Measurements from ENCODE around the gene ACTN1.
A peak's percentile ranks its signal among the peaks of the same experiment; 100 is the strongest.

Gene ACTN1

DNA sequence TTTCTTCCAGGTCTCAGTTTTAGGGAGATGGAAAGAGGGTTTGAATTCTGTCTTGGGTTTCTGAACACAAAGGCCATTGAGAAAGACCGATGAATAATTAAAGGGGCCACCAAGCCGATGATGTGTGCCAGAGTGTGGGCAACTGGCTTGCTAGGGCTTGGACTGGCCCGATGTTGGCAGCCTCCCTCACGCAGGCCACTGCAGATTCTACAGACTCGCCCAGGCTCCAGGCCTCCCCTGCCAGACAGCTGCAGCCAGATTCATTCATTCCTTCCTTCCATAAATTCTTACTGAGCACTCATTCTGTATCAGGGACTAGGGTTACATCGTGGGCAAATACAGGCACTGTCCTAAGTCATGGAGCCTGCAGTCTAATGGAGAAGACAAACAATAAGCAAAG is 34.9 kb downstream of the ACTN1 start:
- peak; percentile 26; the same call in 1 of the 2 replicates for TF ChIP-seq GATA2 (IDR thresholded peaks at IDR 0.05; ENCODE audit: low read depth, low read length)
- no peak for TF ChIP-seq GATA3 (IDR thresholded peaks at IDR 0.05; ENCODE audit: low read depth, low read length)

DNA sequence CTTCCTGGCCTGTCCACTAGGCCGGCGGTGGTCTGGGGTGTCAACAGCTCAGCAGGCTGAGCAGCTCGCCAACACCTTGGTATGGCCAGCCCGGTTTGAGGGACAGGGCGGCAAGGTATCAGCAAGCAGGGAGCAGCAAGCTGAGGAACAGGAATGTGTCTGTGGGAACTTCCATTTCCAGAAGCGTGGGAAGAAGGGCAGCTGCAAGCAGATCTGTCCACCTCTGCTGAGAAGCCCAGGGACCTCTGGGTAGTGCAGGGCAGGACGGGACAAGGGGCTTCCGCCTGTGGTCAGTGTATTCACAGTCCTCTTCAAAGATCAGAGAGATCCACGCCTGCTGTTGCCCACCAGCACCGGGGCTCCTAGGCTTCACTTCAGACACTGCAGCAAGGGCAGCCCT is 36.0 kb downstream of the ACTN1 start:
- TF ChIP-seq GATA3 (IDR thresholded peaks at IDR 0.05; ENCODE audit: low read depth, low read length) (no peak), GATA2 (IDR thresholded peaks at IDR 0.05; ENCODE audit: low read depth, low read length) (no peak)

DNA sequence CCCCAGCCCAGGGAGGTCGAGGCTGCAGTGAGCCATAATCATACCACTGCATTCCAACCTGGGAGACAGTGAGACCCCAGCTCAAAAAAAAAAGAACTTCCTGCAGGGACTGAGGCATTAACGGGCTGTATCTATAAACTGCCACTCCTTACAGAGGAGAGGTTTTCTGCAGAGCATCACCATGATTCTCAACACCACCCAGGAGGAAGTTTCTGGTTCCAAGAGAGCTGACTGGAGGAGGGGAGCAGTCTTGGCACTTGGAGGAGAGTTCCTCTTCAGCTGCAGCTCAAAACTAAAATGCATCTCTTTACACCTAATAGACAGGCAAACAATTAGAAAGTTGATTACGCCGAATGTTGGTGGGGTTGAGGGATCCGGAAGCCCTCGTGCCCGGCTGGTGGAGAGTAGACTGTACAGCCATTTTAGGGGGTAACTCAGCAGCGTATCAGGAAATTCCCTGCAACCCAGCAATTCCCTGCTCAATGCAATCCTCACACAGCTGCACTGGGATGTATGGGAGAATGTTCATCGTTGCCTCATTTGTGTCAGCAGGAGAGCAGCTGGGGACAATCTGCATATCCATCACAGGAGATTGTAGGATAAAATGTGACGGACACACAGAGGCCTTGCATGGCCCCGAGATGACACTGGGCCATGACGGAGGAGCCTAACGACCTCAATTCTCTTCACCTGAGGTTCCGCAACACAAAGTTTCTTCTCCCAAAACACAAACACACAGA is 36.6 kb downstream of the ACTN1 start:
- TF ChIP-seq GATA3 (IDR thresholded peaks at IDR 0.05; ENCODE audit: low read depth, low read length) (no peak), GATA2 (IDR thresholded peaks at IDR 0.05; ENCODE audit: low read depth, low read length) (peak; percentile 69)

DNA sequence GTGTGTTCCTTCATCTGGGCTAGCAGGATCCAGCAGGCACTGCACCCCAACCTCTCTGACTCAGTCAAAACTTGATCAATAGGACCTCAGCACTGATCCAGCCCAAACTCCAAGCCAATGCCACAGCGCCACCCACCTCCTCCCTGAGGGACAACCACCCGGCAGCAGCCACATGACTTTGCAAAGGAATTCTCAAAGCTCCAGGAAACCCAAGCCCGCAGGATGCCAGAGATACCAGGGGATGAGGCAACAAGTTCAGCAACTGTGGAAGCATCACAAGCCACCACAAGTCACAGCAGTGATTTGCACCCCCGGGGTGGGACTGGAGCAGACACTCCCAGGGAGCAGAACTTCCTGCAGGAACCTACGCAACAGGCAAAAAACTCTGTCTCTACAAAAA is 37.3 kb downstream of the ACTN1 start:
- no peak for TF ChIP-seq GATA2 (IDR thresholded peaks at IDR 0.05; ENCODE audit: low read depth, low read length)
- TF ChIP-seq GATA3 (IDR thresholded peaks at IDR 0.05; ENCODE audit: low read depth, low read length) = no peak

DNA sequence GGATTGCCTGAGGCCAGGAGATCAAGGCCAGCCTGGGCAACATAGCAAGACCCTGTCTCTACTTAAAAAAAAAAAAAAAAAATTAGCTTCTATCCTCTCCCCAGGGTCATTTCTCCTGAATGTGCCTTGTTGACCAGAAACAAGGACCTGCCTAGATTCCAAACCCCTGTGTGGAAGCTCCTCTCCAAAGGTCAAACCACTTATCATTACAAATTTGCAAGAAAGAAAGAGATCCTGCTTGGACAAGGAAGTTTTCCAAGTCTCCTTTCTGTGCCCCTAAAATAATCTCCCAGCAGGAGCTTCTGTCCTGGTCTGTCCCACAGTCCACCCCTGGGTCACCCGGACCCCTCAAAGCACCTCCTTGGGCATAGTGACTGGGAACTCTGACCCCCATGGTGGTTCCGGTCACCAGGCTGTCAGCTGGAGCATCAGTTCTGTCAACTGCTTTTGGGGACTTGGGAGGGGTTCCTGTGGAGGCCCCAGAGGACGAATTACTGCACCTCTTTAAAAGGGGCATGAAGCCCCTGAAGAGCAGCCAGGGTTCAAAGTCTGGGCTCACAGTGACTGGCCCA is 38.4 kb downstream of the ACTN1 start:
- no peak for TF ChIP-seq GATA2 (IDR thresholded peaks at IDR 0.05; ENCODE audit: low read depth, low read length)
- TF ChIP-seq GATA3 (IDR thresholded peaks at IDR 0.05; ENCODE audit: low read depth, low read length) = no peak

DNA sequence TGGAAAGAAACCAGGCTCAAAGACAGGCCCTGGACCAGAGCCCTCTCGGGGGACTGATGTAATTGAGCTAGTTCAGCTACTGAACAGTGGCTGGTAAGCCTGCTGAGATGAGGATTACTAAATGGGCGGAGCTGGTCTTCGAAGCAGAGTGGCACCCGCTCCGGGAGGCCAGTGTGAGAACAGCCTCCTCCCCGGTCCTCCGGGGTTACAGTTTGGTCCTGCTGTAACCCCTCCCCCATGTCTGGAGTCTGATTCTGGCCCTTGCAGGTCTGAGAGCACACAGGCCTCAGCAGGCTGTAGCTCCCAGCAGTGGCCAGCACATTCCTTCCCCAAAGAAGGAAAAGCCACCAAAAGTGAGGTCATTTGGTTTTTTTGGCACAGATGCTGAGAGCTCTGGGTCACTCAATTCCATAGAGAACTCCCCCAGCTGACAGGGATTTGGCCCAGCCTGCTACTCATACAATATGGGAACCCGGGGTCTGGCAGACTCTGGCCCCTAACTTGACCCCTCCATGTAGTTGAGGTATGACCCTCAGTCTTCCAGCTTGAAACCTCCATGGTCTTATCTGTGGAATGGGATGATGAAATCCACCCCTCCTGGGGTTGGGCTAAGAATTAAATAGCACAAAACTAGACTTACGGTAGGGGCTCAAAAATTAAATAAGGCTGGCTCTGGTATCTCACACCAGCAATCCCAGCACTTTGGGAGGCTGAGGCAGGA is 39.0 kb downstream of the ACTN1 start:
- TF ChIP-seq GATA3 (IDR thresholded peaks at IDR 0.05; ENCODE audit: low read depth, low read length) (no peak), GATA2 (IDR thresholded peaks at IDR 0.05; ENCODE audit: low read depth, low read length) (no peak)

DNA sequence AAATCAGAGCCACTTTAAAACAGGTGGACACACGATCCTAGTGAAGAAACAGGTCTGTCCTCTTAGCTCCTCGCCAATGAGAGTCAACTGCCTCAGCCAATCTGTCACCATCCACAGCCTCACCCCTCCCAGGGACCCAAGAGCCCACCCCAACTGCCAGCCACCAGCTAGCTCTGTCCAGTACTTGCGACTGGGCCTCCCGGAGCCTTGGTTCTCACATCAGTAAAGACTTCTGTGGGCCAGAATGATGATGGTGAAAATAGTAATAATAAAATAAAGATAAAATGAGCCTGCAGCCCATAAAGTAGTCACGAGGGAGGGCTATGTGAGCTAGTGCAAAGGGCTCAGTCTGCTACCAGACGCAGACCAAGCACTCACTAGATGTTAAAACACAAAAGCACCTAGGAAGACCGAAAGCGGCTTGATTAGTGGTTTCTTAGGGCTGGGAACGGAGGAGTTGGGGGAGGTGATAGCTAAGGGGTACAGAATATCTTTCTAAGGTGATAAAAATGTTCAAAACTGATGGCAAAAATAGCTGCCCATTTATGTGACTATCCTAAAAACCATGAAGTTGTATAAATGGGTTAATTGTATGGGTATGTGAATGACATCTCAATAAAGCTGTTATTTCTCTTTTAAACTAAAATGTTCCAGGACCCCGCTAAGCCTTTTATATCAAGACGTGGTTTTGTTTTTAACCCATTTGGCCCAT is 39.8 kb downstream of the ACTN1 start:
- no peak for TF ChIP-seq GATA3 (IDR thresholded peaks at IDR 0.05; ENCODE audit: low read depth, low read length)
- TF ChIP-seq GATA2 (IDR thresholded peaks at IDR 0.05; ENCODE audit: low read depth, low read length) = no peak

DNA sequence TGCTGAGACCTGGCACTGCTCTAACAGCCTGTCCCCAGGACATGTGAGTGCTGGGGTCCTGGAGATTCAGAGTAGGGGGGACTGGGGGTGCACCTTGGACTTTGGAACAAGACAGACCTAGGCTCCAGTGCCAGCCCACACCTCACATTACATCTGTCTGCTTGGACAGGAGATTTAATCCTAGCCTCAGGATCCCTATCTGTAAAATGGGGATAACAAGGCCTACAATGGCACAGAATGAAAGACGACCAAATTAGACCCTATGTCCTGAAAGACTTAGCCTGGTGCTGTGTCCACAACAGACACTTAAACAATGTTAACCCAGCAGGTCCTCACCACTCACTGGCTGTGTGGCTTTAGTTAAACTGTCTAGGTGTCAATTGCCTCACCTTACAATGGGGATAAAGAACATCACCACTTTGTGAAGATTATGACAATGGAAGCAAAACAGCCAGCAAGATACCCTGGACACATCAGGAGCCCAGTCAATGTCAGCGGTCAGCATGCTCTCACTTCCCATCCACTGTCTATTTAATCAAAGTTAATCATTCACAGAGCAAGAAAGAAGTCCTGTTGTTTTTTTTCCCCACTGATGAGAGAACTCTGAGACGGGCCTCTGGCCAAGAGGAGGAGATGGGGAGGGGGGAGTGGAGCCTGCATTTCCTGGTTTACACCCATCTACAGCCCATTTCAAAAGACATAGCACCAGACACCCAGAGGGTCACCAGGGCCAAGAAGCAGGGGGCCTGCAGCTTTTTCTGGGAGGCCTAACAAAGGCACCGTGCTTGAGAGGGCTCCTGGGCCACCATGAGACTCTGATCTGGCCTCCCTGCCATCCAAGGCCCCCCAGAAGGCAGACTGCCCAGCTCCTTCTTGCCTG is 40.6 kb downstream of the ACTN1 start:
- TF ChIP-seq GATA2 (IDR thresholded peaks at IDR 0.05; ENCODE audit: low read depth, low read length) = no peak
- no peak for TF ChIP-seq GATA3 (IDR thresholded peaks at IDR 0.05; ENCODE audit: low read depth, low read length)

DNA sequence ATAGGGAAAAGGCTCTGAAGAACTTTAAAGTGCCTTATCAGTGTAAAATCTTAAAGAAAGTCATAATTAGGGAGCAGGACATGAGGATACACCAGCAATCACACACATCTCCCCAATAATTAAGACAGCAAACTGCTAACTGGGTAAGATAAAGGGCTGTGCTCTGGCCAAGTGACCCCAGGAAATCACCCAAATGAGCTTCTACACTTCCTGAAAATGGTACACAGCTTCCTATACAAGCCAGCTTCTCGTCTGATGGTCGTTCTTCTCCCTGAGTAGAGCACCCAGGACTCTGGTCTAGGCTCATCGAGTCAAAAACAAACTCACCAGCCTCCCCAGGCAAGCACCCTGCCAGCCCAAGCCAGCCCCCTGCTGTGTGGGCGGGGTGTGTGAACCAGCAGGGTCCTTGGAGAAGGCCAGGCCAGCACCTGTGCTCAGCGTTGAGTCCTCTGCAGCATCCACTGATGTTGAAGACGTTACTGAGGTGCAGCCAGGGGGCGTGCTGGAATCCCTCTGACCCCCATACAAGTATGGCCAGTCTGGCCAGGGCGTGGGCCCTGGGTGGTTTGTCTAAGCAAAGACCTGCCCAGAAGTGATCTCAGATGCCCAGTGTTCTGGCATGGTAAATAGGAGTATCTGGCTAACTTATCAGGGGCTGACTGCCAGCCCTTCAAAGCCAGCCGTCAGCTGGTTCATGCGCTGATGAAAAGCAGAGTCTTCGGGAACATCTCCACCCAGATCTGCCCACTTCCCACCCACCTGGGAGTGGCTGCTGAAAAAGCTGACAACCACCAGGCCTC is 41.4 kb downstream of the ACTN1 start:
- peak; percentile 91 for TF ChIP-seq GATA3 (IDR thresholded peaks at IDR 0.05; ENCODE audit: low read depth, low read length)
- peak; percentile 99 for TF ChIP-seq GATA2 (IDR thresholded peaks at IDR 0.05; ENCODE audit: low read depth, low read length)

DNA sequence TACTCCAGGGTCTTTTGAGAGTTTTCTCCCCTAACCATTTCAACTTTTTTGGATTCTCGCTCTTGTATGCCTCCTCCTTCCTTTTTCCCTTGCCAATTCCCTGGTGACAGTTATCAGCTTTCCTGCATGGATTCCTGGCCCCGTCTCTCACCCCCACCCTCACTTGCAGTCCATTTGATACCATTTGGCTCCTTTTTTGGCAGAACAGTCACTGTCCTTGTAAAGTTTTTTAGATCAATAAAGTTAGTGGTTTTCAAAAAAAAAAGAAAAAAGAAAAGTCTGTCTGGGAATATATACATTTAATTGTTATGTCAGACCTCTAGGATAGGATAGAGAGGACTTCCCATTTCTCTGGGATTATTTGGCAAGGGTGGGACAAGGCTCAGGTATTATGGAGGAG is 42.1 kb downstream of the ACTN1 start:
- TF ChIP-seq GATA3 (IDR thresholded peaks at IDR 0.05; ENCODE audit: low read depth, low read length) (no peak), GATA2 (IDR thresholded peaks at IDR 0.05; ENCODE audit: low read depth, low read length) (no peak)

DNA sequence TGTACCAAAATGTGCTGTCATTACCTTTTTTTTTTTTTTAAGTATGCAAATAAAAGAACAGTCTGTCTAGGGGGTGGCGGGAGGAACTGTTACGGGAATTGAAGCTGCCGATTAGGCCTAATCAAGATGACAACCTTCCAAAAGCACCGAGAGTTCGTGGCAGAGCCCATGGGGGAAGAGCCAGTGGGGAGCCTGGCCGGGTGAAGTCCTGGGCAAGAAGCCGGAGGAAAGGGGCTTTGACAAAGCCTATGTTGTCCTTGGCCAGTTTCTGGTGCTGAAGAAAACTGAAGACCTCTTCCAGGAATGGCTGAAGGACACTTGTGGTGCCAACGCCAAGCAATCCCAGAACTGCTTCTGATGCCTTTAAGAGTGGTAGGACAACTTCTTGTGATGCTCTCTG is 42.6 kb downstream of the ACTN1 start:
- no peak for TF ChIP-seq GATA3 (IDR thresholded peaks at IDR 0.05; ENCODE audit: low read depth, low read length)
- no peak for TF ChIP-seq GATA2 (IDR thresholded peaks at IDR 0.05; ENCODE audit: low read depth, low read length)

DNA sequence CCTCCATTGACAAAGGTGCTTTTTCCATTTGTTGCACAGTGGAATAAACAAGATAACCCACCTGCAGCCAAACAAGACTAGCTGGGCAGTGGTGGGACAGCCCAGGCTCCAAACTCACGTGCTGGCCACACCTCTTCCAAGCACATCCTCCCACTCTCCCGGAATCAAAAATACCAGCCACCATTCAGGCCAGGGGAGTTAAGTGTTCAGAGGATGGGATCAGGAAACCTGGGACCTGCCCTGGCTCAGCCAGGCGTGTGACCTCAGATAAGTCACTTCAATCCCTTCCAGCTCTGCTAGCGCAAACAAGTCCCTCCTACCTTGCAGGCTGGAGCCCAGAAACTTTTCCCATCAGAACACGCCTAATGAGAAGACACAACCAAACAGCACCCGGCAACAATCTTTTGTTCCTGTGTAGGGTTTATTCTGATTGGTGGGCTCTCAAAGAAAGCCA is 43.3 kb downstream of the ACTN1 start:
- no peak for TF ChIP-seq GATA2 (IDR thresholded peaks at IDR 0.05; ENCODE audit: low read depth, low read length)
- TF ChIP-seq GATA3 (IDR thresholded peaks at IDR 0.05; ENCODE audit: low read depth, low read length) = no peak

All from SH-SY5Y (cell line).